Measurements from ENCODE around the gene KNDC1. TPM values are rescaled to one million over a fixed set of nuclear protein-coding genes. Genes with fewer than 3 reads are reported as not detected.

The KNDC1 gene
- total and polyA plus RNA-seq, 8 donors, result 2.5 to 10.4 (median 4.0) TPM

DNA sequence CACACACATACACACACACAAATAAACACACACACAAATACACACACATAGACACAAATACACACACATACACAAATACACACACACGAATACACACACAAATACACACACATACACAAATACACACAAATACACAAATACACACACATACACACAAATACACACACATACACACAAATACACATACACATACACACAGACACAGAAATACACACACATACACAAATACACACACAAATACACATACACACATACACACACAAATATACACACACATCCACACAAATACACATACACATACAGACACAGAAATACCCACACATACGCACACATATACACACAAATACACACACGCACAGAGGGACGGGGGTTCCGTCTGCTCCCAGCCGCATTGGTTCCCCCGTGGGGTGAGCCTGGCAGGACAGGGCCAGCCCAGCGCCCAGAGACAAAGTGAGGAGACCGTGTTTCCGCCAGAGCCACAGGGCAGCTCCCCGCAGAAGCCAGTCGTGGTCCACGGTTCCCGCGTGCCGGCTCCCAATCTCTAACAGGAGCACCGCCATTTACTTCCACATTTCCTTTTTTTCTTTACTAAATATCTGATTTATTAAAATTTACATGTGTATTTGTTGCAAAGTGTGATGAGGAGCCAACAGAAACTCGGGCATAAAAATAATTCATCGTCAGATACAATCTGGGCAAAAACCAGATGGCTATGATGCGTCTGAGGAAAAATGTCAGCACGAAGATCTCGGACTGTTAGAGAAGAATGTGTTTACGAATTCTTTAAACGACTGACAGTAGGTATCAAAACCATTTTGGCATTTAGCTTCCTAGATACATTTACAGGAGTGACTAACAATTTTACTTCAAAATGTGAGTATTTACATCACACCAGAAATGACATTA lies 3.1 kb upstream of the KNDC1 start:
- Histone ChIP-seq H3K4me1 (peaks cover 0 to 7% of the 10 kb centered on the region in 2 donors), H3K27ac (no peak overlapping the region), H3K27me3 (peaks cover 5 to 60% of the 10 kb centered on the region in 2 donors), H3K4me3 (no peak overlapping the region), H3K36me3 (no peaks in the 10 kb centered on the region), H3K9me3 (no peaks in the 10 kb centered on the region)
- ATAC-seq (no peak), DNase-seq (peak in 1 of 4 donors; percentile 64)
- TF ChIP-seq, protein P1, sequence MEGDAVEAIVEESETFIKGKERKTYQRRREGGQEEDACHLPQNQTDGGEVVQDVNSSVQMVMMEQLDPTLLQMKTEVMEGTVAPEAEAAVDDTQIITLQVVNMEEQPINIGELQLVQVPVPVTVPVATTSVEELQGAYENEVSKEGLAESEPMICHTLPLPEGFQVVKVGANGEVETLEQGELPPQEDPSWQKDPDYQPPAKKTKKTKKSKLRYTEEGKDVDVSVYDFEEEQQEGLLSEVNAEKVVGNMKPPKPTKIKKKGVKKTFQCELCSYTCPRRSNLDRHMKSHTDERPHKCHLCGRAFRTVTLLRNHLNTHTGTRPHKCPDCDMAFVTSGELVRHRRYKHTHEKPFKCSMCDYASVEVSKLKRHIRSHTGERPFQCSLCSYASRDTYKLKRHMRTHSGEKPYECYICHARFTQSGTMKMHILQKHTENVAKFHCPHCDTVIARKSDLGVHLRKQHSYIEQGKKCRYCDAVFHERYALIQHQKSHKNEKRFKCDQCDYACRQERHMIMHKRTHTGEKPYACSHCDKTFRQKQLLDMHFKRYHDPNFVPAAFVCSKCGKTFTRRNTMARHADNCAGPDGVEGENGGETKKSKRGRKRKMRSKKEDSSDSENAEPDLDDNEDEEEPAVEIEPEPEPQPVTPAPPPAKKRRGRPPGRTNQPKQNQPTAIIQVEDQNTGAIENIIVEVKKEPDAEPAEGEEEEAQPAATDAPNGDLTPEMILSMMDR (IDR thresholded peaks at IDR 0.05), result no peak
- intact Hi-C loops (cut with DNase I), result no loop called here

GRCh38 chr10:133157662-133158436 lies 2.2 kb upstream of the KNDC1 start:
- H3K9me3 ChIP-seq, result no peaks in the 10 kb centered on the region
- DNase-seq (peak in 1 of 4 donors; percentile 74), ATAC-seq (no peak)
- H3K4me1 ChIP-seq, result peaks cover 0 to 7% of the 10 kb centered on the region in 2 donors
- intact Hi-C loops (cut with DNase I), result no loop called here
- no peak overlapping the region for H3K27ac ChIP-seq
- TF ChIP-seq, protein P1 (IDR thresholded peaks at IDR 0.05), result no peak
- H3K36me3 ChIP-seq, result no peaks in the 10 kb centered on the region
- no peak overlapping the region for H3K4me3 ChIP-seq
- H3K27me3 ChIP-seq, result peaks cover 5 to 66% of the 10 kb centered on the region in 2 donors

- TF ChIP-seq, protein P1 (IDR thresholded peaks at IDR 0.05), result no peak
- Histone ChIP-seq H3K36me3 (no peaks in the 10 kb centered on the region), H3K9me3 (no peaks in the 10 kb centered on the region), H3K4me3 (no peak overlapping the region), H3K27ac (no peak overlapping the region), H3K4me1 (peaks cover 0 to 7% of the 10 kb centered on the region in 2 donors), H3K27me3 (peaks cover 5 to 66% of the 10 kb centered on the region in 2 donors)
- ATAC-seq (no peak), DNase-seq (no peak)
- intact Hi-C loops (cut with DNase I), result no loop called here
These were observed 1.6 kb upstream of the KNDC1 start for GRCh38 chr10:133158437-133158755.

GRCh38 chr10:133158756-133159610 lies 1.0 kb upstream of the KNDC1 start:
- Histone ChIP-seq H3K9me3 (no peaks in the 10 kb centered on the region), H3K27ac (no peak overlapping the region), H3K36me3 (no peaks in the 10 kb centered on the region), H3K27me3 (peaks cover 5 to 68% of the 10 kb centered on the region in 2 donors), H3K4me1 (peaks cover 0 to 7% of the 10 kb centered on the region in 2 donors), H3K4me3 (no peak overlapping the region)
- intact Hi-C loops (cut with DNase I), result no loop called here
- TF ChIP-seq, protein P1 (IDR thresholded peaks at IDR 0.05), result no peak
- ATAC-seq (peak; percentile 13), DNase-seq (peak in 2 of 4 donors; percentile 68 to 71)

Measured in left lung (tissue), 10 donors.